Hippocampal formation (tissue), 2 donors: ENCODE measurements around the gene RELN.

Experiments used
- DNase-seq, 2 donors: peaks; one replicate each; lab custom pipeline; 2025; lab: John Stamatoyannopoulos, UW

RELN gene

GRCh38 chr7:103637094-103637493 is 352.4 kb downstream of the RELN start:
- DNase-seq, result no peak

GRCh38 chr7:103636153-103636552 is 353.3 kb downstream of the RELN start:
- DNase-seq, result no peak

- DNase-seq, result no peak
Observed at GRCh38 chr7:103632972-103633371, 356.5 kb downstream of the RELN start.

GRCh38 chr7:103632005-103632639 is 357.3 kb downstream of the RELN start:
- no peak for DNase-seq

GRCh38 chr7:103630318-103630717 is 359.1 kb downstream of the RELN start:
- no peak for DNase-seq

GRCh38 chr7:103628742-103629141 is 360.7 kb downstream of the RELN start:
- no peak for DNase-seq

GRCh38 chr7:103626776-103627175 is 362.7 kb downstream of the RELN start:
- DNase-seq, result no peak

- no peak for DNase-seq
Observed at GRCh38 chr7:103622274-103622673, 367.2 kb downstream of the RELN start.

GRCh38 chr7:103613655-103614642 is 375.5 kb downstream of the RELN start:
- DNase-seq, result no peak

- DNase-seq, result no peak
Observed at GRCh38 chr7:103609778-103610177, 379.7 kb downstream of the RELN start.

GRCh38 chr7:103605640-103606039 is 383.8 kb downstream of the RELN start:
- DNase-seq, result no peak

GRCh38 chr7:103598326-103598905 is 391.0 kb downstream of the RELN start:
- no peak for DNase-seq

- no peak for DNase-seq
Observed at GRCh38 chr7:103597606-103598005, 391.9 kb downstream of the RELN start.

- no peak for DNase-seq
Observed at GRCh38 chr7:103594186-103594585, 395.3 kb downstream of the RELN start.

- DNase-seq, result no peak
Observed at GRCh38 chr7:103593691-103594090, 395.8 kb downstream of the RELN start.

- no peak for DNase-seq
Observed at GRCh38 chr7:103592844-103593243, 396.6 kb downstream of the RELN start.

- no peak for DNase-seq
Observed at GRCh38 chr7:103592187-103592586, 397.3 kb downstream of the RELN start.

- no peak for DNase-seq
Observed at GRCh38 chr7:103580031-103580430, 409.4 kb downstream of the RELN start.

GRCh38 chr7:103577059-103577458 is 412.4 kb downstream of the RELN start:
- no peak for DNase-seq

- DNase-seq, result no peak
Observed at GRCh38 chr7:103576641-103577040, 412.8 kb downstream of the RELN start.

- no peak for DNase-seq
Observed at GRCh38 chr7:103574576-103574975, 414.9 kb downstream of the RELN start.

GRCh38 chr7:103573479-103574058 is 415.9 kb downstream of the RELN start:
- peak in 1 of 2 donors; percentile 33 for DNase-seq
